Epithelial cell of prostate (primary cell): ENCODE data around the gene MYBPHL.
"Not testable (repeated sequence)": the region's sequence is repeated elsewhere in the genome, so short reads cannot be mapped to it uniquely, and the experiment has no call there.

ENCODE experiments used
- DNase-seq: peaks from one replicate; pipeline ENCODE4 v3.0.0-alpha.2; 2011; ENCODE audit warnings: low read depth, low spot score
- H3K27ac ChIP-seq: fragments of 450-650 bp; 2 replicates; pipeline ENCODE4 v1.5.1; 2017; ENCODE audit warnings: mild to moderate bottlenecking

The MYBPHL gene

DNA sequence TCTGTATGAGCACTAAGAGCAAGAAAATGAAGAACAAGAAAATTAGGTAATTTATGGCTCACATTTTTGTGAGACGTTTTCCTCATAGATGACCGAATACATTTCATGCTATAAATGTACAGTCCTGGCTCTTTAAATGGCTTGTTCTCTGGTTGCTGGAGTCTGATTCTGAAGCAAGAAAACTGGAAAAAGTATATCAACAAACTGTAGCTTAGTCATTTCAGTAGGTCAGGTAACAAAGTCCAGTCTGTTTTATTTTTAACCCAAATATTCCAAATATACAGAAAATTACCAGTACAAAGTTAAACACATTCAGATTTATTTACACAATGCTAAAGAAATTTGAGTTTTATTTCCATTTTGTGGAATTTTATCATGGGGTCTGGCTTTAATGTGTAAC, 2.5 kb upstream of the MYBPHL start:
- no peak overlapping the region for H3K27ac ChIP-seq
- no peak for DNase-seq

DNA sequence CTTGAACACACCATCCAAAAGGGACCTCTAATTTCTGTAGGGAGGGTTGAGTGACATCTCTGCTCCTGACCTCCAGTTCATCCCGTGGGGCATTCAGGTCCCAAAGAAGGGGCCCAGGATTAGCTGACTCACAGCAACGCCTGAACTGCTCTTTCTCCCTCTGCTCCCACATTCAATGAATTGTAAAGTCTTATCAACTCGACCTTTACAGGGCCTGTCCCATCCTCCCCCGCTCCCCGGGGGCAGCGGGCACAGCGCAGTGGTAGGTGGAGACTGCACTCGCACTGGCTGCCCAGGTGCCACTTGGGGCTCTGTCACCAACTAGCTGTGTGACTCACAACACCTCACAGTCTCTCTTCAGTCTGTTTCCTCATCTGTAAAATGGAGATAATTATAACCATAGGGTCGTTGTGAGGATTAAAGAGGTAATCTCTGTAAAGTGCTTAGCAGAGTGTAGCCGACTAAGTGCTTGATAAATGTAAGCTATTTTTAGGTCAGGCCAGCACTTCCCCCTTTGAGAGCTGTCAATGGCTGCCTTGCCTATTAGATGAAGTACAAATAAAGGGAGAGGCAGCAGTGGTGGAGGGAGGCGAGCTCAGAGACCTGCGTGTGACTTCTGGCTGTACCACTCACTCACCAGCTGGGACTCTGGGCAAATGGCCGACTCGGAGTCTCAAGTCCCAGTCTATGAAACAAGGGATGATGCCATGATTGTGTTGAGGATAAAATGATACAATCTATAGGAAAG, 637 bp upstream of the MYBPHL start:
- H3K27ac ChIP-seq, result no peak overlapping the region
- DNase-seq, result no peak

DNA sequence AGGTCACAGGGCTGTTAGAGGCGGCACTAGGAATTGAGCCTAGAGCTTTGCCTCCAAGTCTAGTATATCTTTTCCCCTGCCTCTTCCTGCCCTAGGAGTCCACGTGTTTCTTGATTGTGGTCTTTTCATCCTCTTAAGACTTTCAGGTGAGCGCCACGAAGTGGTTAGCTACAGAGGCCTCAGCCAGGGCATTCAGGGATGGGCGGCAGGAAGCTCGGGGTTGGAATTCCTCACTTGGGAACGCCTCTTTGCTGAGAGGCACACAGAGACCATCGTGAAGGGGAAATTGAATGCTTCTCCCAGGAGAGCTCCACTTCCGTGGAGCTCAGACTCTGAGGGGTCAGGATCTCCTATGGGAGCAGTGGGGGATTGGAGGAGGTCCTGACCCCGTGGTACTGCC, 820 bp downstream of the MYBPHL start:
- not testable (repeated sequence) for DNase-seq, H3K27ac ChIP-seq

DNA sequence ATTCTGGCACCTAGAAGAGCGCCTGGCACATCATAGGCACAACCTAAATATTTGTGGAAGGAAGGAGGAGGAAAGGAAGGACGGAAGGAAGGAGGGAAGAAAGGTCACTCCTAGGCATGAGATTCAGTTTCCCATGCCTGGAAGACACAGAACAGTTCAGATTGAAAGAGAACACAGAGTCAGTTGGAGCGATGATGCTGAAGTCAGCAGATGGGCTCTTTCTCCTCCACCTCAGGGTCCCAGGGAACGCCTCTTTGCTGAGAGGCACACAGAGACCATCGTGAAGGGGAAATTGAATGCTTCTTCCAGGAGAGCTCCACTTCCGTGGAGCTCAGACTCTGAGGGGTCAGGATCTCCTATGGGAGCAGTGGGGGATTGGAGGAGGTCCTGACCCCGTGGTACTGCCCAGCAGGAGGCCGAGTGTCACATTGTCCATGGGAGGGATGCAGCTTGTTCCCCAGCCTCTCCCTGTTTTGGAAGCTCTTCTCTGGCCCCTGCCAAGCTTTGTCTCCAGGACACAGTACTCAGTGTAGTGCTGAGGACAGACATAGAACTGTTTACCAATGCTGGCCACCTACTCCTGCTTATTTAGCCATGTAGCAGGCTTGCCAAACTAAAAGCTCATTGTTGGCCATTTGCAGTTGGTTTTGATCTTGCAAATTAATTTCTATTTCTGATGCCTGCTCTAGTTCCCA, 2.4 kb downstream of the MYBPHL start:
- no peak for DNase-seq
- H3K27ac ChIP-seq, result no peak overlapping the region

DNA sequence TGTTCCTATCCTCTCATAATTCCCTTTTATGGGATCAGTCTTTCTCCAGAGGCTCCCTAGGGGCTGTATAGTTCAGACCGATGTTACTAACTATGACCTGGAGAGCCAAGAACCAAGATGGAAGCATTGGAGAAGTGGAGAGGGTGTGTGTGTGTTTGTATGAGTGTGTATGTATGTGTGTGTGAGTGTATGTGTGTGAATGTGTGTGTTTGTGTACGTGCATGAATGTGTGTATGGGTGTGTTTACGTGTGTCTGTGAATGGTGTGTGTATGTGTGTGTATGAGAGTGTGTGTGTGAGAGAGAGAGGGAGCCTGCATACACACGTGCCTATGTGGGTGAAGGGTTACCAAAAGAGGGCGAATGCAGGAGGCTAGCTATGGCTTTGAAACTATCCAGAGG, 4.9 kb downstream of the MYBPHL start:
- no peak for DNase-seq
- no peak overlapping the region for H3K27ac ChIP-seq

DNA sequence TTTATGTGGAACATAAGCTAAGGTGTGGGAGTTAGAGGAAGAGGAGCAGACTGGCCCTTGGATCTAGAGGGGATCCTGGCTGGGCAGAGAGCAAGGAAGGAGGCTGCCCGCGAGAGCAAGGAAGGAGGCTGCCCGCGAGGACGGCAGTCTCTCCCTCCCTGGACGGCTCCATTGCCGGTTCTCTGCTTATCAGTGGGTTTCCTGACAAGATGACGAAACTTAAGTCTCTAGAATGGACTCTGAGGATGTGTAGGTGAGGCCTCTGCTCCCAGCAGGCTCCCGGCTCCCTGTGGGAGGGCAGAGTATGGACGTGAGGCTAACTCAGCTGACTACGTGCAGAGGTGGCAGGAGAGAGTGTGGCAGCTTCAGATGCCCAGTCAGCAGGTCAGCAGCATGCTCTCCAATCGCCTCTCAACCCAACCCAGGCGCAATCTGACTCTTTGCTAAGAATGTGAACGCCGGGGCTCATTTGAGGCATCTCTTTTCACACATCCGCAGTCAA, 6.1 kb downstream of the MYBPHL start:
- DNase-seq, result no peak
- no peak overlapping the region for H3K27ac ChIP-seq

DNA sequence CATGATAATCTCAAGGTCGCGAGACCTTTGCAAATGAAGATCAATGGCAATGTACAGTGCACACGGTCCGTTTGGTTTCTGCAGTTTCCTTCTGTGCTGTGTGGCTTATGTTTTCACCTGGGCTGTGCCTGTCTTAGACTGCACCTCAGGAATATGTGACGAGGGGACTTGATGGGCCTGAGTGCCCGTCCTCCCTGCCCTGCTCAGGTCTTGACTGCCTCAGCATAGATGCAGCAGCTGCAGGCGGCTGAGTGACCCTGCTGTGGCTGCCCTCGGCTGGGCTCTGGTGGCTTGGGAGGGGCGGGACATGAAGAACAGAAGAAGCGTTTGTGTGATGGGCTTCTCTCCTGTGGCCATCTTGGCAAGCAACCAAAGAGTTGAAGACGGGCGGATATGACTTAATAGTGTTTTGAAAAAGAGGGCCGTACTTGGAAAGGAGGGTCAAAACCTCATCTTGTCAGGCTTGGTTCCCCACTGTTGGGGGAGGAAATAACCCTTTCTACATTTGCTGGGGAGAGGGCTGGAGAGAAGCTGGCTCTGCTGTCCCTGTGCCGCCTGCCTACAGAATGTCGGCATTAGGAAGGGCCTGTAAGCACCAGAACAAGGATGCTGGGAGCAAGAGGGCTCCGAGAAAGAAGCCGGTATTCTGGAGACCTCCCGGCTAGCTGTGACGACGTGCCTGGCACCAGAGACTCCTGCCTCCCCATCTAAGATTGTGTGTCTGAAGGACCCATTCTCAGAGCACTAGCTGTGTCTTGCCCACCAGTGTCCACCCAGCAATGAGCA, 7.1 kb downstream of the MYBPHL start:
- no peak for DNase-seq
- H3K27ac ChIP-seq, result peak overlapping the region; percentile 58

DNA sequence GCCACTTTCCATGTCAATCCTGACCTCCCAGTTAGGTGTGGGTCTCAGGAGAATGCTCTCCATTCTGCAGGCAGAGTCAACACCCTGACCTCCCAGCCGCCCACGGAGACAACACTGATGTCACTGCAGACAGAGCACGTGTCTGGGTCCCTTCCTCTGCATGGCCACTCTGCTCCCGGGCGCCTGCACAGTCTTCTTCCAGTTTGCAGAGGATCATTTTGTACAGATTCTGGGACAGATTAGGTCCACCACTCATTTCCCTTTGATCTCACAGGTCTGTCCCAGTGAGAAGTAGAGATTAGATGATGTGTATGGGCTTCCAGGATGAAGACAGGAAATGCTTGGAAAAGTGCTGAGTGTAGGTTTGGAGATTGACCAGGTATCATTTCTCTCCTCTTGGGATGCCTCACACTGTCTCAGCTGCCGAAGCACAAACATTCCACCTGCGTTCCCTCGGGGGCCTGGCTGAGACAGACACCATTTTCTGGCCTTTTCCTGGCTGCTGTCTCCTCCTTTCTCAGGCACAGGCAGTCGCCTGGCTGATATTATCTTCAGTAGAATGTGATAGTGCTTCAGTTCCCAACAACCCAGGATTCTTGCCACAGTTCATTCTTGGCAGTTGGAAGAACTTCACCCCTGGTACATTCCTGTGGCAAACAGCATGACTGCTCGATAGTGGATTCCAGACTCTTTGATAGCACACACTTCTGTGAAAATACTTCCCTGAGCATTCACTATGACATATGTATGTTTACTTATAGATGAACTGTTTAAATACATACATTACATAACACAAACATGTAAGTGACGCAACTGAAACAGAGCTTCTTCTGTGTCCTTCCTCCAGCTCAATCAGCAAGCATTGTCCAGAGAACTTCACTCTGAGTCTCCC, 7.9 kb downstream of the MYBPHL start:
- peak; percentile 60 for DNase-seq
- H3K27ac ChIP-seq, result peak overlapping the region; percentile 58

DNA sequence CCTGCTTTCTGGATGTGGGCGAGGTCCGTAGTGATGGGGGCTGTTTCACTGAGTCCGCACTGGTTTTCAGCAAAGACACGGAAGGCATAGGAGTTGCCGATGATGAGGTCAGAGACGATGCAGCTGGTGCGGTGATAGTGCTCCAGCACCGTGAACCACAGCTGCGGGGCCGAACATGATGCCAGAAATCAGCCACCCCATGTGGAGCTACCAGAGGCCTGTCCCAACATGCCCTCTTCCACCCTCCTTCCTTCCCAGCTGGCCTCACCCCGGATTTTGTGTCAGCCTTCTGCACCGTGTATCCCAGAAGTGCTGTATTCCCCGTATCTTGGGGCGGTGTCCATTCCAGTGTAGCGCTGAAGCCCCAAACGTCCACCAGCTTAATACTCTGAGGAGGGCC, 10.0 kb downstream of the MYBPHL start:
- H3K27ac ChIP-seq, result no peak overlapping the region
- no peak for DNase-seq

DNA sequence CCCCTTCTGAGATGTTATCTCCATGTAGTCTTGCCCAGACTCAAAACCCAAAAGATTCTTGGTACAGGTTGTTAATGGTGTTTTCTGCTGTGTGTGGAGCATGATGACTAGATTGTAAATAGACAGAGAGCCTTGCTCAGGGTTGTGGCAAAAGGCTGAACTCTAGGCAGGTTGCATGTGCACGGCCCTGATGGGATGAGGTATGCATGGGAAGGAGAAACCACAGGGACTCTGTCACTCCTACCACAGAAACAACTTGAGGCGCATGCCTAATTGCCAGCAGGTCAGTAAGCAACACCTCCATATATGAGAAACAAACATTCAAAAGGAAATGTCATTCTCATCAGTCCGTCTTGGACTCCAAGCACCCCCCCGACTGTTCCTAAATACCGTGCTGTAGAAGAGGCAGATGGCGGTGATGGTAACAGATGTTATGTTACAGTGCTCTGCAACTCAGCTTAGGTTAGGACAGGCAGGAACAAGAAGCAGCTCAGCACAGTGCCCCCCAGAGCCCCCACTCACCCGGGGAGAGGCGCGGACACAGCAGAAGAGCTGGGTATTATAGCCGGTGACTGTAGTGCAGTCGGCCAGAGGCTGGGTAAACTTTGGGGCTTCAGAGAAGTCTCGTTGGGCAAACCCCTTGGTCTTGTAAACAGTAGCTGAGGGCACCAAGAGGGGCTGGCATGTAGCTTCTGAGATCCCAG, 10.9 kb downstream of the MYBPHL start:
- DNase-seq, result no peak

DNA sequence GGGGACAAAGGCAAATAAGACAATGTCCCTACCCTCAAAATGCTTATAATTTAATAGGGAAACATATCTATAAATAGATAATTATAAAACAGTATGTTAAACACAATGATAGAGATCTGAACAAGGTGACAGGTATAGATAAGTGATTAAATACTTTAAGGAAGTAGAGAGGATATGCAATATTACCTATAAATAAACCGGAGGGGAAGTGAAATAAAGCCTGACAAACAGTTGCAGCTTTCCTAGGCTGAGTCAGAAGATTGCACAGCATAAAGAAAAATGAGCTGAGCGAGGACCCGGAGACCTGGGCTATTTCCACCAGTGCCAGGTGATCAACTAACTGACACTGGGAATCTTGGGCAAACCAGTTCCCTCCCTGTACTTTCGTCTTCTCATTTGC, 12.3 kb downstream of the MYBPHL start:
- peak overlapping the region; percentile 40 for H3K27ac ChIP-seq
- DNase-seq, result no peak

More for the DNA sequence above, 10.9 kb downstream of the MYBPHL start:
- no peak overlapping the region for H3K27ac ChIP-seq

DNA sequence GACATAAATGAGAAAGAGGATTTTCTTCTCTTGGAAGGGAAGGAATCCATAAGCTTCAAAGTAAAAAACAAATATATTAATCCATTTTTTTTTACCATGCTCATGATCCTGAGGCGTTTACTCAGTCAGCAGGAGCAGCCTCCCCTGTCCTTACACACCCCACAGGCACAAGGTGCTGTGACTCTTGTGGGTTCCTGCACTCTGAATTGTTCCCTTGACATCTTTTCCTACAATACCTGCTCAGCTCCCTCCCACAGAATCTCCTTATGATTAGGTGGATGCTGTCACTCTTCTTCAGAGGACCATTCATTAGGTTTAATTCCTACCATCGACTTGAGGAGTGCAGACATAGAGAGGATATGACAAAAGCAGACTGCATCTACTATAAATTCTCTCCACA, 13.8 kb downstream of the MYBPHL start:
- no peak for DNase-seq
- H3K27ac ChIP-seq, result no peak overlapping the region

DNA sequence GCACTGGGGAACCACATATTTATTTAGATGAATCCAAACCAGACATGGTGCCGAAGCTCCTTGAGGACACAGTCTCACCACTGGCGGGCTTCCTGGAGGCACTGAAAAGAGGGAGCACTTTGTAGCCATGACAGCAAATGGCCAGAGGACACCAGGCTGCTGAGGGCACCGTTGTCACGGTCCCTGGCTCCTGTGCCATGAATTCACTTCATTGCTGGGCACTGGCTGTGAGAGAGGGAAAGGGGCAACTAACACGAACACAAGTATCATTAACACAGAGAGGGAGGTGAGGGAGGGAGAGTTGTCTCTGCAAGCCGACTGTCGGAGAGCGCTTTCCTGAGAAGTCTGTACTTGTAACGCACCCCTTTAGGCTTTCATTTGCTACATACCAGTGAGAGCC, 14.4 kb downstream of the MYBPHL start:
- H3K27ac ChIP-seq, result no peak overlapping the region
- DNase-seq, result no peak

DNA sequence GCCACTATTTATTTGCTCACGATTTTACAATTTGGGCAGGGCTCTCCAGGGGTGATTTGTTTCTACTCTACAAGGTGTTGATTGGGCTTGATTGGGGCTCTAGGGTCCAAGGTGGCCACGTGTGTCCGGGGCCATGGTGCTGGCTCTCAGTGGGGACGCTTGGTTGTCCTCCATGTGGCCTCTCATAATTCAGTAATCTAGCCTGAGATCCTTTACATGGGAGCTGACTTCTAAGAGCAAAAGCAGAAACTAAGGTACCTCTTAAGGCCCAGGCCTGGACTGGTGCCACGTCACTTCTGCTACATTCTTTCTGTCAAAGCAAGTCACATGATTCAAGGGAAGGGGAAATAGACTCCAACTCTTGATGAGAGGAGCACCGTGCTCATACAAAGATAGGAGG, 15.8 kb downstream of the MYBPHL start:
- no peak overlapping the region for H3K27ac ChIP-seq

DNA sequence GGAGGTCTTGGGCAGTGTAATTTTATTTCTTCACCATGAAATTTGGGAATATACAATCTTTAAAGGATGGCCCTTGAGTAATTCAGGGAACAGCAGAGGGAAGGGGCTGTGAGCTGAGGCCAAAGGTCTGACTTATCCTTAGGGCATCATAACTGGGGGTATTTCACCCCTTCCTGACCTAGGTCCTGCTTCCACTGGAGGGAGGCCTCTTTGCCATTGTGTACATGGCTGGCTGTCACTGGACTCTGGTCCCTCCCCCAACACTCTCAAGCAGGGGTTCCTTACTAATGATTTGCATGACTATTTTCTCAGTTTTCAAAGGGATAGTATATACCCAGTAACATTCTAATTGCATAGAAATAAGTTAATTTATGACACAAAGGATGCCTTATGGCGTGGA, 16.7 kb downstream of the MYBPHL start:
- no peak for DNase-seq
- no peak overlapping the region for H3K27ac ChIP-seq

More for the DNA sequence above, 15.8 kb downstream of the MYBPHL start:
- DNase-seq, result no peak

DNA sequence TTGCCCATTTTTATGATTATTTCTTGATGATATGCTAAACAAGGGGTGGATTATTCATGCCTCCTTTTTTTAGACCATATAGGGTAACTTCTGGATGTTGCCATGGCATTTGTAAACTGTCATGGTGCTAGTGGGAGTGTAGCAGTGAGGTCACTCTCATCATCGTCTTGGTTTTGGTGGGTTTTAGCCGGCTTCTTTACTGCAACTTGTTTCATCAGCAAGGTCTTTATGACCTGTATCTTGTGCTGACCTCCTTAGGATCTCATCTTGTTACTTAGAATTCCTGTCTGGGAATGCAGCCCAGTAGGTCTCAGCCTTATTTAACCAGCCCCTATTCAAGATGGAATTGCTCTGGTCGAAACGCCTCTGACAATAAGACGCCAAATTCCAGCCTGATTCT, 20.0 kb downstream of the MYBPHL start:
- not testable (repeated sequence) for DNase-seq, H3K27ac ChIP-seq

DNA sequence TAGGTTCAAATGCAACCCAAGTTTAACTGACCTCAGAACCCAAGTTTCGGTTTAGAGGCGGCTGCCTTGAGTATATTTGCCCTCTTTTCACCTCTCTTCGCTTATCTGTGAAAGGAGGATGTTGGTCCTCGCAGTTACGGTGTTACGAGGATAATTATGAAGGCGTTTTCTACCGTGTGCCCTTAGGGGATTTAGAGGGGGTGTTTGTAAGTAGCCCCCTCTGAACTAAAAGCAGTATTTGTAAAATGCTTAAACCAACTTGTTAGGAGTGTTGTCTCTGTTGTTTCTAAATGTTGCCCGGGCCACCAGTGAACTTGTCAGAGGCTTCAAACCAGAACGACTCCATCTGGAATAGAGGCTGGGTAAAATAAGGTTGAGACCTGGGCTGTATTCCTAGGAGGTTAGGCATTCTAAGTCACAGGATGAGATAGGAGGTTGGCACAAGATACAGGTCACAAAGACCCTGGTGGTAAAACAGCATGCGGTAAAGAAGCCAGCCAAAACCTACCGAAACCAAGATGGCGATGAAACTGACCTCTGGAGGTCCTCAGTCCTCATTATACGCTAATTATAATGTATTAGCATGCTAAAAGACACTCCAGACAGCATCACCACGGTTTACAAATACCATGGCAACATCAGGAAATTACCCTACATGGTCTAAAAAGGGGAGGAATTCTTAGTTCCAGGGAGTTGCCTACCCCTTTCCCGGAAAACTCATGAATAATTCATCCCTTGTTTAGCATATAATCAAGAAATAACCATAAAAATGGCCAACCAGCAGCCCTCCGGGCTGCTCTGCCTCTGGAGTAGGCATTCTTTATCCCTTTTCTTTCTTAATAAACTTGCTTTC, 22.8 kb downstream of the MYBPHL start:
- no peak for DNase-seq
- H3K27ac ChIP-seq, result peak overlapping the region; percentile 80

DNA sequence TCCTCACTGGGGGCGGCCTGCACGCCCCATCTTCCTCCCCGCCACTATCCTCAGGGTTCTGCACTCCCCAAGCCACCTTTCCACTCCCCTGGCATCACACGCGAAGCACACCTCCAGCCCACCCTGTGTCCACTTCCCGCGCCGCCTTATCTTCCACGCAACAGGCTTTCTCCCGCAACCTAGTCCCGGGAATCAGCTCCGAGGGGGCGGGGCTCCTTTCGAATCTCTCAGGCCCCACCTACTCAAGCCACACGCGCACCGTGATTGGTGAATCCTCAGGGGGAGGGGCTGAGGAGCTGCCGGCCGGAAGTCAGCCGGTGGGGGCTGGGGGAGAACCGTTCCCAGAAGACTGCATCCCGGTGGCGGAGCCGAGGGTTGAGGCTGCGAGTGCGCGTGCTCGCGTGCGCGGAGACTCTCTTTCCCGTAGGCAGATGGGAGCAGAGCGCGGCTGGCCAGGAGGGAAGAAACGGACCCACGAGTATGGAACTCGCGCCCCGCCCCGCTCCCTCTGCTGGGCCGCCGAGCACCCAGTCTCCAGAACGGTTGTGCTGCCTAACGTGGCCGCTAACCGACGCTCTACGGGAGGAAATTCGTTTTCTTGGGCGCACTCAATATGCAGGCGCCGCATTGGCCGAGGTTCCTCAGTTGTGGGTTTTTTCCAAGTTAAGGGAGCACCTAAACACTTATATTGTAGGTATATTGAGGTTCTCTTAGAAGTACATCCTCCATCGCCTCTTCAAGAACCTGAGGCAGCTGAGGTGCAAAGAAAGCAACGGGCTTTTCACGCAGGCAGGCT, 23.7 kb downstream of the MYBPHL start, which contains the start of gene PSRC1:
Gene PSRC1 (minus strand): TSS at position 194 of the 796 bp plus-strand sequence.
- peak within 1 kb of the TSS; percentile 80 for H3K27ac ChIP-seq
- DNase-seq, result peak; percentile 76
